Measurements from ENCODE around the gene LDB3. TPM values are rescaled to one million over a fixed set of nuclear protein-coding genes. Genes with fewer than 3 reads are reported as not detected.

Gene LDB3
- total RNA-seq, 2 donors from 2014 or later: 0.11 to 0.35 TPM

GRCh38 chr10:86715156-86715795 is 47.0 kb downstream of the LDB3 start:
- H3K27ac Mint-ChIP-seq: no peak overlapping the region
- Histone ChIP-seq H3K9ac (ENCODE audit: extremely low read depth, low read length, poor library complexity, severe bottlenecking) (no peak overlapping the region), H3K27me3 (ENCODE audit: control insufficient read depth, insufficient read depth, low read length, poor library complexity, severe bottlenecking) (no peaks in the 10 kb centered on the region), H3K36me3 (ENCODE audit: control insufficient read depth, insufficient read depth, low read length) (no peaks in the 10 kb centered on the region), H3K27ac (ENCODE audit: low read depth, low read length) (no peak overlapping the region), H3K4me3 (ENCODE audit: low read length) (no peak overlapping the region), H3K9me3 (ENCODE audit: control insufficient read depth, low read length) (no peaks in the 10 kb centered on the region), H3K4me1 (ENCODE audit: control insufficient read depth, insufficient read depth, low read length) (no peaks in the 10 kb centered on the region)
- H3K36me3 Mint-ChIP-seq (ENCODE audit: low read depth): no peaks in the 10 kb centered on the region
- DNase-seq: peak; percentile 53
- WGBS, 2 experiments (ENCODE audit: insufficient coverage in 1 of 2, insufficient read length in 1 of 2): 78 to 88% methylated on average over 3 to 6 of the region's 6 CpGs
- H3K4me3 Mint-ChIP-seq: no peak overlapping the region
- no peak for TF ChIP-seq CTCF (conservative IDR thresholded peaks at IDR 0.05)
- H3K27me3 Mint-ChIP-seq (ENCODE audit: insufficient read depth): peaks cover 1% of the 10 kb centered on the region
- H3K9me3 Mint-ChIP-seq: no peaks in the 10 kb centered on the region
- H3K4me1 Mint-ChIP-seq: peaks cover 23% of the 10 kb centered on the region

GRCh38 chr10:86715836-86716235 is 47.5 kb downstream of the LDB3 start:
- Mint-ChIP-seq H3K9me3 (no peaks in the 10 kb centered on the region), H3K4me3 (no peak overlapping the region), H3K4me1 (peaks cover 20% of the 10 kb centered on the region), H3K27ac (no peak overlapping the region), H3K36me3 (ENCODE audit: low read depth) (no peaks in the 10 kb centered on the region), H3K27me3 (ENCODE audit: insufficient read depth) (peaks cover 1% of the 10 kb centered on the region)
- no peak for DNase-seq
- H3K4me3 ChIP-seq (ENCODE audit: low read length): no peak overlapping the region
- no peaks in the 10 kb centered on the region for H3K9me3 ChIP-seq (ENCODE audit: control insufficient read depth, low read length)
- H3K4me1 ChIP-seq (ENCODE audit: control insufficient read depth, insufficient read depth, low read length): no peaks in the 10 kb centered on the region
- no peak overlapping the region for H3K9ac ChIP-seq (ENCODE audit: extremely low read depth, low read length, poor library complexity, severe bottlenecking)
- H3K27me3 ChIP-seq (ENCODE audit: control insufficient read depth, insufficient read depth, low read length, poor library complexity, severe bottlenecking): no peaks in the 10 kb centered on the region
- H3K36me3 ChIP-seq (ENCODE audit: control insufficient read depth, insufficient read depth, low read length): no peaks in the 10 kb centered on the region
- WGBS, 2 experiments (ENCODE audit: insufficient coverage in 1 of 2, insufficient read length in 1 of 2): 70 to 79% methylated on average over 2 to 5 of the region's 5 CpGs
- no peak overlapping the region for H3K27ac ChIP-seq (ENCODE audit: low read depth, low read length)
- TF ChIP-seq CTCF (conservative IDR thresholded peaks at IDR 0.05): no peak

- no peak for TF ChIP-seq CTCF (conservative IDR thresholded peaks at IDR 0.05)
- no peak for DNase-seq
- Mint-ChIP-seq H3K4me1 (peaks cover 23% of the 10 kb centered on the region), H3K27ac (no peak overlapping the region), H3K27me3 (ENCODE audit: insufficient read depth) (peaks cover 1% of the 10 kb centered on the region), H3K36me3 (ENCODE audit: low read depth) (no peaks in the 10 kb centered on the region), H3K4me3 (no peak overlapping the region), H3K9me3 (no peaks in the 10 kb centered on the region)
- no peak overlapping the region for H3K4me3 ChIP-seq (ENCODE audit: low read length)
- H3K4me1 ChIP-seq (ENCODE audit: control insufficient read depth, insufficient read depth, low read length): no peaks in the 10 kb centered on the region
- no peaks in the 10 kb centered on the region for H3K9me3 ChIP-seq (ENCODE audit: control insufficient read depth, low read length)
- no peaks in the 10 kb centered on the region for H3K36me3 ChIP-seq (ENCODE audit: control insufficient read depth, insufficient read depth, low read length)
- H3K27ac ChIP-seq (ENCODE audit: low read depth, low read length): no peak overlapping the region
- no peak overlapping the region for H3K9ac ChIP-seq (ENCODE audit: extremely low read depth, low read length, poor library complexity, severe bottlenecking)
- 94 to 96% methylated on average over 8 to 13 of the region's 13 CpGs for WGBS, 2 experiments (ENCODE audit: insufficient coverage in 1 of 2, insufficient read length in 1 of 2)
- H3K27me3 ChIP-seq (ENCODE audit: control insufficient read depth, insufficient read depth, low read length, poor library complexity, severe bottlenecking): no peaks in the 10 kb centered on the region
Measured at GRCh38 chr10:86716466-86716865, 48.2 kb downstream of the LDB3 start.
